ENCODE results near the gene PRDM16.

PRDM16 gene

GRCh38 chr1:3407021-3407420, 338.0 kb downstream of the PRDM16 start:
- Histone ChIP-seq H3K4me3 (ENCODE audit: low read depth, low read length, poor library complexity, severe bottlenecking) (no peak overlapping the region), H3K27me3 (ENCODE audit: insufficient read depth, low read length) (no peaks in the 10 kb centered on the region), H3K4me2 (ENCODE audit: low read length) (no peak overlapping the region), H2AFZ (ENCODE audit: low read length) (no peak overlapping the region), H3F3A (ENCODE audit: insufficient read depth, low read length) (no peaks in the 10 kb centered on the region), H3K9me2 (ENCODE audit: low read depth, low read length) (no peaks in the 10 kb centered on the region), H3K9me3 (ENCODE audit: low read length) (no peaks in the 10 kb centered on the region), H3K79me2 (ENCODE audit: insufficient read depth, low read length) (no peaks in the 10 kb centered on the region), H3K4me1 (ENCODE audit: insufficient read depth, low read length, severe bottlenecking) (no peaks in the 10 kb centered on the region), H3K36me3 (ENCODE audit: insufficient read depth, low read length) (no peaks in the 10 kb centered on the region), H3K27ac (ENCODE audit: low read depth, low read length, poor library complexity, severe bottlenecking) (no peak overlapping the region), H3K9ac (ENCODE audit: low read length) (no peak overlapping the region), H4K20me1 (ENCODE audit: insufficient read depth, low read length) (no peaks in the 10 kb centered on the region)
- no peak for TF ChIP-seq EZH2 (IDR thresholded peaks at IDR 0.05; ENCODE audit: borderline replicate concordance, low read length)
- no peak for TF ChIP-seq CTCF (IDR thresholded peaks at IDR 0.05; ENCODE audit: low read length)

- H3K4me1 ChIP-seq (ENCODE audit: insufficient read depth, low read length, severe bottlenecking), result no peaks in the 10 kb centered on the region
- H3K36me3 ChIP-seq (ENCODE audit: insufficient read depth, low read length), result no peaks in the 10 kb centered on the region
- no peak overlapping the region for H2AFZ ChIP-seq (ENCODE audit: low read length)
- H3K27ac ChIP-seq (ENCODE audit: low read depth, low read length, poor library complexity, severe bottlenecking), result no peak overlapping the region
- H3K9me3 ChIP-seq (ENCODE audit: low read length), result no peaks in the 10 kb centered on the region
- no peaks in the 10 kb centered on the region for H3K9me2 ChIP-seq (ENCODE audit: low read depth, low read length)
- no peak overlapping the region for H3K4me3 ChIP-seq (ENCODE audit: low read depth, low read length, poor library complexity, severe bottlenecking)
- no peak overlapping the region for H3K4me2 ChIP-seq (ENCODE audit: low read length)
- no peaks in the 10 kb centered on the region for H4K20me1 ChIP-seq (ENCODE audit: insufficient read depth, low read length)
- H3K9ac ChIP-seq (ENCODE audit: low read length), result no peak overlapping the region
- TF ChIP-seq CTCF (IDR thresholded peaks at IDR 0.05; ENCODE audit: low read length), result no peak
- no peak for TF ChIP-seq EZH2 (IDR thresholded peaks at IDR 0.05; ENCODE audit: borderline replicate concordance, low read length)
- H3K79me2 ChIP-seq (ENCODE audit: insufficient read depth, low read length), result no peaks in the 10 kb centered on the region
- no peaks in the 10 kb centered on the region for H3K27me3 ChIP-seq (ENCODE audit: insufficient read depth, low read length)
- no peaks in the 10 kb centered on the region for H3F3A ChIP-seq (ENCODE audit: insufficient read depth, low read length)
These were observed 339.8 kb downstream of the PRDM16 start for GRCh38 chr1:3408751-3409266.

- Histone ChIP-seq H3K4me1 (ENCODE audit: insufficient read depth, low read length, severe bottlenecking) (no peaks in the 10 kb centered on the region), H3K4me2 (ENCODE audit: low read length) (no peak overlapping the region), H3K4me3 (ENCODE audit: low read depth, low read length, poor library complexity, severe bottlenecking) (no peak overlapping the region), H3K79me2 (ENCODE audit: insufficient read depth, low read length) (no peaks in the 10 kb centered on the region), H3K9me2 (ENCODE audit: low read depth, low read length) (no peaks in the 10 kb centered on the region), H3K9me3 (ENCODE audit: low read length) (no peaks in the 10 kb centered on the region), H4K20me1 (ENCODE audit: insufficient read depth, low read length) (no peaks in the 10 kb centered on the region), H2AFZ (ENCODE audit: low read length) (no peak overlapping the region), H3F3A (ENCODE audit: insufficient read depth, low read length) (no peaks in the 10 kb centered on the region), H3K36me3 (ENCODE audit: insufficient read depth, low read length) (no peaks in the 10 kb centered on the region), H3K27me3 (ENCODE audit: insufficient read depth, low read length) (no peaks in the 10 kb centered on the region), H3K9ac (ENCODE audit: low read length) (no peak overlapping the region), H3K27ac (ENCODE audit: low read depth, low read length, poor library complexity, severe bottlenecking) (no peak overlapping the region)
- TF ChIP-seq EZH2 (IDR thresholded peaks at IDR 0.05; ENCODE audit: borderline replicate concordance, low read length), result no peak
- TF ChIP-seq CTCF (IDR thresholded peaks at IDR 0.05; ENCODE audit: low read length), result no peak
These were observed 340.6 kb downstream of the PRDM16 start for GRCh38 chr1:3409366-3410141.

Measured in OCI-LY1 (cell line).